Hematopoietic multipotent progenitor cell (in vitro differentiated cells): ENCODE results near the gene NME3. TPM values are rescaled to one million over a fixed set of nuclear protein-coding genes. Genes with fewer than 3 reads are reported as not detected.

ENCODE experiments used
- DNase-seq, 3 donors: peaks; one replicate each; pipeline ENCODE4 v3.0.0-alpha.2; 2011 to 2015; ENCODE audit warnings: low read depth in 2 of 3, low spot score in 2 of 3
- total RNA-seq: library from RNA; depleted of rRNA; stranded (reverse); fragments of >200 nt; gene quantifications from one replicate; pipeline ENCODE4 v1.2.3, GENCODE V29; 2012

Gene NME3
- total RNA-seq, 1 donor: 46.3 TPM

- no peak for DNase-seq
Observed at GRCh38 chr16:1794221-1794871, 23.0 kb upstream of the NME3 start.

- DNase-seq: no peak
Observed at GRCh38 chr16:1793578-1794220, 22.4 kb upstream of the NME3 start, which contains the start of gene IGFALS. Gene IGFALS, minus strand, starts transcription at chr16:1793705. Its CDS starts 53 bp downstream, at chr16:1793652.

- no peak for DNase-seq
Observed at GRCh38 chr16:1792836-1793577, 21.7 kb upstream of the NME3 start.

- DNase-seq: no peak
Observed at GRCh38 chr16:1791943-1792812, 20.8 kb upstream of the NME3 start.

GRCh38 chr16:1791256-1791942 is 20.1 kb upstream of the NME3 start:
- DNase-seq: no peak

GRCh38 chr16:1790611-1791255 is 19.4 kb upstream of the NME3 start:
- DNase-seq: no peak

GRCh38 chr16:1790261-1790610 is 18.9 kb upstream of the NME3 start:
- no peak for DNase-seq

- DNase-seq: no peak
Observed at GRCh38 chr16:1789643-1790045, 18.3 kb upstream of the NME3 start.

- no peak for DNase-seq
Observed at GRCh38 chr16:1788708-1789100, 17.4 kb upstream of the NME3 start.

GRCh38 chr16:1788095-1788707 is 16.9 kb upstream of the NME3 start:
- DNase-seq: no peak

- no peak for DNase-seq
Observed at GRCh38 chr16:1787322-1788094, 16.2 kb upstream of the NME3 start.

- no peak for DNase-seq
Observed at GRCh38 chr16:1787056-1787321, 15.6 kb upstream of the NME3 start.

- DNase-seq: no peak
Observed at GRCh38 chr16:1786242-1787055, 15.1 kb upstream of the NME3 start.

GRCh38 chr16:1785846-1786170 is 14.5 kb upstream of the NME3 start:
- DNase-seq: no peak

- DNase-seq: no peak
Observed at GRCh38 chr16:1784977-1785845, 13.9 kb upstream of the NME3 start.

- peak; percentile 93 to 100 (median 100) for DNase-seq
Observed at GRCh38 chr16:1782408-1783264, 11.3 kb upstream of the NME3 start, which contains the start of the genes NUBP2 and SPSB3. Gene NUBP2, plus strand, starts transcription at chr16:1782960. Its CDS starts 61 bp downstream, at chr16:1783021. Gene SPSB3, minus strand, starts transcription at chr16:1782571. Its CDS starts 1,088 bp downstream, at chr16:1781483.
